ENCODE data around the gene ZNF208. TPM values are rescaled to one million over a fixed set of nuclear protein-coding genes. Genes with fewer than 3 reads are reported as not detected.
"Not testable (repeated sequence)": the region's sequence is repeated elsewhere in the genome, so short reads cannot be mapped to it uniquely, and the experiment has no call there.

Gene ZNF208
- total RNA-seq, 1 donor from 2014 or later: not detected

DNA sequence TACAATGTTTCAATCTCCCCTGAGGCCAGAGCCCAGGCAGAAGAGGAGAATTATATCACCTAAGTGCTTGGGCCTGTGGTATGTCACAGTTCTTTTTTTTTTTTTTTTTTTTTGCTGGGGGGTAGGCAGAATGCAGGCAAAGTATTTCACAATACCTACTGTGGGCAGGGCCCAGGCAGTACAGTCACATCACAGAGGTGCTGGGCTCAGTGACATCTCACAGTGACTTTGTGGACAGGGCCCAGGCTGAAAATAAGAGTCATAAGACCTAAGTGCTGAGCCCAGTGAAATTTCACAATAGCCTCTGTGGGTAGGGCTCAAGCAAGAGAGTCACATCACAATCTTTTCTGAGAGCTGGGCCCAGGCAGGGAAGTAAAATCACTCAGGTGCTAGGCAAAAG, 15.9 kb upstream of the ZNF208 start:
- TF ChIP-seq EZH2phosphoT487 (IDR thresholded peaks at IDR 0.05): no peak
- no peak for TF ChIP-seq EZH2 (IDR thresholded peaks at IDR 0.05)
- no peak for TF ChIP-seq CTCF (IDR thresholded peaks at IDR 0.05)
- no peaks in the 10 kb centered on the region for H3K36me3 Mint-ChIP-seq

DNA sequence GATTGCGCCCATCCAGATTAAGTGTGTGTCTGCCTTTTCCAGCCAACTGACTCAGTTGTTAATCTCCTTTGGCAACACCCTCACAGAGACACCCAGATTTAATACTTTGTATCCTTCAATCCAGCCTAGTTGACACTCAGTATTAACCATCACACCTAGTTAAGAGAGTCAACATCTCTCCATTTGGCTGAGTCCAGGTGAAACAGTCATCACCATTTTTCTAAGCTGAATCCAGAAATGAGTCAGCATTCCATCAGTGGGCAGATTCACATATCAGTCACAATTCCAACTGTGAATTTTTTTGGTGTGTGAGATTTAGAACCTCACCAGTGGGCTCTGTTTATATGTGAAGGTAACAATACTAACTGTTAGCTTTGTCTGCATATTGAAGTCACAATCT, 14.8 kb upstream of the ZNF208 start:
- not testable (repeated sequence) for H3K27ac Mint-ChIP-seq; H4K20me1 ChIP-seq (ENCODE audit: low read depth); H3K4me3 ChIP-seq; H3K27me3 Mint-ChIP-seq (ENCODE audit: insufficient read depth, low read depth); H3K9me3 ChIP-seq (ENCODE audit: low read depth); H3K79me2 ChIP-seq (ENCODE audit: low read depth); H3K36me3 ChIP-seq; H3K9ac ChIP-seq; DNase-seq (ENCODE audit: low spot score); H3K4me1 Mint-ChIP-seq; H3K36me3 Mint-ChIP-seq; H3K4me1 ChIP-seq; H3K27ac ChIP-seq; H3K4me2 ChIP-seq; H3F3A ChIP-seq (ENCODE audit: low read depth); H2AFZ ChIP-seq (replicated peaks); H3K27me3 ChIP-seq; H3K4me3 Mint-ChIP-seq
- H3K9me3 Mint-ChIP-seq: peaks cover 63% of the 10 kb centered on the region

More for the DNA sequence above, 15.9 kb upstream of the ZNF208 start:
- Histone ChIP-seq H3K4me2 (no peak overlapping the region), H3K9ac (no peak overlapping the region), H3K36me3 (no peaks in the 10 kb centered on the region), H2AFZ (replicated peaks) (no peak overlapping the region), H3K79me2 (ENCODE audit: low read depth) (no peaks in the 10 kb centered on the region), H3K27ac (no peak overlapping the region), H3F3A (ENCODE audit: low read depth) (no peaks in the 10 kb centered on the region), H3K4me3 (no peak overlapping the region), H3K27me3 (no peaks in the 10 kb centered on the region), H3K9me3 (ENCODE audit: low read depth) (peaks cover 3% of the 10 kb centered on the region), H4K20me1 (ENCODE audit: low read depth) (no peaks in the 10 kb centered on the region), H3K4me1 (no peaks in the 10 kb centered on the region)
- DNase-seq (ENCODE audit: low spot score): no peak
- H3K4me3 Mint-ChIP-seq: no peak overlapping the region
- no peak overlapping the region for H3K27ac Mint-ChIP-seq
- peaks cover 68% of the 10 kb centered on the region for H3K9me3 Mint-ChIP-seq
- peaks cover 4% of the 10 kb centered on the region for H3K27me3 Mint-ChIP-seq (ENCODE audit: insufficient read depth, low read depth)
- H3K4me1 Mint-ChIP-seq: no peaks in the 10 kb centered on the region

DNA sequence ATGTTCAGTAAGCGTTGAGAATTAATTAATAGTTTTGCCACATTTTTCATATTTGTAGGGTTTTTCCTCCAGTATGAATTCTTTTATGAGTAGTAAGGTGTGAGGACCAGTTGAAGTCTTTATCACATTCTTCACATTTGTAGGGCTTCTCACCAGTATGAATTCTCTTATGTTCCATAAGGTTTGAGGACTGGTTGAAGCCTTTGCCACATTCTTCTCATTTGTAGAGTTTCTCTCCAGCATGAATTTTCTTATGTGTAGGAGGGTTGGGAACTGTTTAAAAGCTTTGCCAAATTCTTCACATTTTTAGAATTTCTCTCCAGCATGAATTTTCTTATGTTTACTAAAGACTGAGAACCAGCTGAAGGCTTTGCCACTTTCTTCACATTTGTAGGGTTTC, 40.3 kb downstream of the ZNF208 start:
- no peak for DNase-seq (ENCODE audit: low spot score)
- H3K27ac Mint-ChIP-seq: no peak overlapping the region
- Histone ChIP-seq H2AFZ (replicated peaks) (no peak overlapping the region), H3K27me3 (no peaks in the 10 kb centered on the region), H3K36me3 (no peaks in the 10 kb centered on the region), H3K9me3 (ENCODE audit: low read depth) (peaks cover 33% of the 10 kb centered on the region), H3K79me2 (ENCODE audit: low read depth) (no peaks in the 10 kb centered on the region), H3K4me1 (no peaks in the 10 kb centered on the region), H3K9ac (no peak overlapping the region), H3K4me2 (no peak overlapping the region), H3F3A (ENCODE audit: low read depth) (no peaks in the 10 kb centered on the region), H3K4me3 (no peak overlapping the region), H3K27ac (no peak overlapping the region), H4K20me1 (ENCODE audit: low read depth) (no peaks in the 10 kb centered on the region)
- H3K36me3 Mint-ChIP-seq: no peaks in the 10 kb centered on the region
- H3K9me3 Mint-ChIP-seq: peaks cover 59% of the 10 kb centered on the region
- H3K4me3 Mint-ChIP-seq: no peak overlapping the region
- TF ChIP-seq EZH2 (IDR thresholded peaks at IDR 0.05): no peak
- no peak for TF ChIP-seq CTCF (IDR thresholded peaks at IDR 0.05)
- TF ChIP-seq EZH2phosphoT487 (IDR thresholded peaks at IDR 0.05): no peak
- H3K4me1 Mint-ChIP-seq: no peaks in the 10 kb centered on the region
- H3K27me3 Mint-ChIP-seq (ENCODE audit: insufficient read depth, low read depth): no peaks in the 10 kb centered on the region

DNA sequence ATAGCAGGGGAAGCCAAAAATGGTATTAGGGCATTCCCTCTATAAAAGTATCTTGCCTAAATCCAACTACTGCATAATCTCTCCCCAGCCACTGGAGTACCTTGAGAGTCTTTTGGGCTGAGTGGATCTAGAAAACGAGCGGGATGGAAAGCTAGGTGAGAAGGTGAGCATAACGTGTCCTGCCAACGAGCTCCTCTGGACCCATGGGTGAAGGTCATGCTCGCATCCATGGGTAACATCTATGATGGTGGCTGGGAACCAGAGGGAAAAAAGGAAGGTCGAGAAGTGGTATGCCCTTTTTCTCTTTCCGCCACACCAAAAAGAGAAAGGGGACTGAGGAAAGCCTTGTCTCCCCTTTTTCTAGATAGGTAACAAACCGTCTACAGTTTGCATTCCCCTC, 63.0 kb downstream of the ZNF208 start:
- no peaks in the 10 kb centered on the region for H3K4me1 ChIP-seq
- no peak overlapping the region for H3K9ac ChIP-seq
- H3K27ac ChIP-seq: no peak overlapping the region
- Mint-ChIP-seq H3K4me3 (no peak overlapping the region), H3K4me1 (no peaks in the 10 kb centered on the region), H3K27ac (no peak overlapping the region), H3K9me3 (peaks cover 57% of the 10 kb centered on the region), H3K27me3 (ENCODE audit: insufficient read depth, low read depth) (no peaks in the 10 kb centered on the region), H3K36me3 (peaks cover 2% of the 10 kb centered on the region)
- H3K4me2 ChIP-seq: no peak overlapping the region
- H3K79me2 ChIP-seq (ENCODE audit: low read depth): no peaks in the 10 kb centered on the region
- H3K27me3 ChIP-seq: no peaks in the 10 kb centered on the region
- H4K20me1 ChIP-seq (ENCODE audit: low read depth): no peaks in the 10 kb centered on the region
- no peak for TF ChIP-seq EZH2 (IDR thresholded peaks at IDR 0.05)
- no peak for TF ChIP-seq CTCF (IDR thresholded peaks at IDR 0.05)
- TF ChIP-seq EZH2phosphoT487 (IDR thresholded peaks at IDR 0.05): no peak
- H3K36me3 ChIP-seq: no peaks in the 10 kb centered on the region
- no peak overlapping the region for H2AFZ ChIP-seq (replicated peaks)
- no peaks in the 10 kb centered on the region for H3F3A ChIP-seq (ENCODE audit: low read depth)
- no peak overlapping the region for H3K4me3 ChIP-seq
- H3K9me3 ChIP-seq (ENCODE audit: low read depth): peaks cover 44% of the 10 kb centered on the region
- DNase-seq (ENCODE audit: low spot score): no peak

Measured in neural progenitor cell (in vitro differentiated cells).